GM23338 (cell line): Measurements from ENCODE around the gene PRR35. TPM values are rescaled to one million over a fixed set of nuclear protein-coding genes. Genes with fewer than 3 reads are reported as not detected.

ENCODE experiments used
- ATAC-seq: fragments of 200-7000 bp; cut with Tn5 transposase; 3 replicates; pipeline ENCODE4 v1.9.1; 2020
- DNase-seq: peaks from one replicate; pipeline ENCODE4 v3.0.0-alpha.2; 2015; ENCODE audit warnings: low spot score
- H2AFZ ChIP-seq: fragments of 200-600 bp; sonication (generic); 2 replicates; pipeline ENCODE4 v1.8.0; 2016; ENCODE audit warnings: antibody characterized with exemption, mild to moderate bottlenecking, moderate library complexity
- H3F3A ChIP-seq: fragments of 200-600 bp; sonication (generic); replicated peaks from 2 replicates; pipeline ENCODE4 v1.8.0; 2017; ENCODE audit warnings: antibody characterized with exemption, mixed run types, low read depth
- H3K27ac ChIP-seq: fragments of 200-600 bp; sonication (generic); 2 replicates; pipeline ENCODE4 v1.6.1; 2016; ENCODE audit warnings: low read depth
- H3K27me3 ChIP-seq: fragments of 200-600 bp; sonication (generic); 2 replicates; pipeline ENCODE4 v1.8.0; 2016; ENCODE audit warnings: mild to moderate bottlenecking, mixed run types, moderate library complexity; ENCODE audit not compliant: insufficient read depth
- H3K36me3 ChIP-seq: fragments of 200-600 bp; sonication (generic); 2 replicates; pipeline ENCODE4 v1.8.0; 2016; ENCODE audit warnings: mild to moderate bottlenecking; ENCODE audit not compliant: insufficient read depth
- H3K4me1 ChIP-seq: fragments of 200-600 bp; sonication (generic); 2 replicates; pipeline ENCODE4 v1.8.0; 2016; ENCODE audit warnings: mild to moderate bottlenecking, moderate library complexity; ENCODE audit not compliant: insufficient read depth
- H3K4me2 ChIP-seq: fragments of 200-600 bp; sonication (generic); 2 replicates; pipeline ENCODE4 v1.7.1; 2017; ENCODE audit warnings: mixed run types
- H3K4me3 ChIP-seq: fragments of 200-600 bp; sonication (generic); 2 replicates; pipeline ENCODE4 v1.6.1; 2016; ENCODE audit warnings: mixed run types
- H3K79me2 ChIP-seq: fragments of 200-600 bp; sonication (generic); replicated peaks from 2 replicates; pipeline ENCODE4 v1.8.0; 2017; ENCODE audit warnings: mild to moderate bottlenecking; ENCODE audit not compliant: insufficient read depth
- H3K9me2 ChIP-seq: fragments of 200-600 bp; sonication (generic); 2 replicates; pipeline ENCODE4 v1.8.0; 2017; ENCODE audit not compliant: insufficient read depth
- H4K20me1 ChIP-seq: fragments of 200-600 bp; sonication (generic); replicated peaks from 2 replicates; pipeline ENCODE4 v1.8.0; 2017; ENCODE audit warnings: mild to moderate bottlenecking; ENCODE audit not compliant: insufficient read depth
- H3K27ac Mint-ChIP-seq: 2 replicates; pipeline ENCODE4 v1.8.0; 2020; ENCODE audit warnings: inconsistent platforms, mild to moderate bottlenecking, moderate library complexity, mixed read lengths
- H3K27me3 Mint-ChIP-seq: 3 replicates; pipeline ENCODE4 v1.8.0; 2022; ENCODE audit warnings: low read depth, mild to moderate bottlenecking, moderate library complexity, mixed read lengths, inconsistent platforms; ENCODE audit not compliant: insufficient read depth, poor library complexity
- H3K36me3 Mint-ChIP-seq: 3 replicates; pipeline ENCODE4 v1.8.0; 2021; ENCODE audit warnings: low read depth, mild to moderate bottlenecking, inconsistent platforms, moderate library complexity, mixed read lengths
- H3K4me1 Mint-ChIP-seq: 3 replicates; pipeline ENCODE4 v1.8.0; 2020; ENCODE audit warnings: mild to moderate bottlenecking, inconsistent platforms, mixed read lengths
- H3K4me3 Mint-ChIP-seq: 3 replicates; pipeline ENCODE4 v1.8.0; 2021; ENCODE audit warnings: moderate library complexity, mild to moderate bottlenecking, inconsistent platforms, mixed read lengths
- H3K9me3 Mint-ChIP-seq: 3 replicates; pipeline ENCODE4 v1.8.0; 2020; ENCODE audit warnings: moderate library complexity, mild to moderate bottlenecking, inconsistent platforms, mixed read lengths
- CREB1 ChIP-seq: fragments of 250-450 bp; sonication (Bioruptor Pico); IDR thresholded peaks from 2 replicates; pipeline ENCODE4 v1.5.0; 2020; ENCODE audit warnings: low read depth, mild to moderate bottlenecking, moderate library complexity
- CTCF ChIP-seq, 2 experiments: fragments of 200-600 bp in 1 of 2; sonication (generic) in 1 of 2; conservative IDR thresholded peaks; 2 replicates each; pipeline versions ENCODE4 v1.5.1 to v1.6.1; 2016 to 2017; ENCODE audit warnings: antibody characterized with exemption in 2 of 2, low read depth in 2 of 2, mild to moderate bottlenecking in 2 of 2, moderate library complexity in 1 of 2
- EZH2phosphoT487 ChIP-seq: fragments of 200-600 bp; sonication (generic); IDR thresholded peaks from one replicate; pipeline ENCODE4 v1.8.1; 2018; ENCODE audit warnings: antibody characterized with exemption; ENCODE audit not compliant: unreplicated experiment
- JUNB ChIP-seq: IDR thresholded peaks from one replicate; pipeline ENCODE4 v1.6.1; 2016; ENCODE audit warnings: antibody characterized with exemption; ENCODE audit not compliant: unreplicated experiment
- ZNF331 ChIP-seq: fragments of 250-450 bp; sonication (Bioruptor Pico); IDR thresholded peaks from 2 replicates; pipeline ENCODE4 v1.5.0; 2020; ENCODE audit warnings: low read depth, mild to moderate bottlenecking, moderate library complexity
- polyA plus RNA-seq: library from polyadenylated mRNA; unstranded; fragments of >200 nt; fragmentation: Nextera tagmentation; extraction: Ambion mirVana; gene quantifications from 2 replicates; pipeline ENCODE4 v1.2.1, GENCODE V29; 2016
- total RNA-seq: library from RNA; depleted of rRNA; stranded (reverse); fragments of >200 nt; shearing (Covaris generic); gene quantifications from 2 replicates; pipeline ENCODE4 v1.2.3, GENCODE V29; 2014
- TF ChIP-seq, protein P1 (sequence below): fragments of 250-450 bp; sonication (Bioruptor Pico); IDR thresholded peaks from 2 replicates; pipeline ENCODE4 v1.5.0; 2020; ENCODE audit warnings: mild to moderate bottlenecking, moderate library complexity
- TF ChIP-seq, protein P2 (sequence below): IDR thresholded peaks from 2 replicates; pipeline ENCODE4 v1.6.1; 2016; ENCODE audit warnings: antibody characterized with exemption

The PRR35 gene
- total and polyA plus RNA-seq, 2 experiments from 2014 or later = 0.32 to 1.4 TPM

DNA sequence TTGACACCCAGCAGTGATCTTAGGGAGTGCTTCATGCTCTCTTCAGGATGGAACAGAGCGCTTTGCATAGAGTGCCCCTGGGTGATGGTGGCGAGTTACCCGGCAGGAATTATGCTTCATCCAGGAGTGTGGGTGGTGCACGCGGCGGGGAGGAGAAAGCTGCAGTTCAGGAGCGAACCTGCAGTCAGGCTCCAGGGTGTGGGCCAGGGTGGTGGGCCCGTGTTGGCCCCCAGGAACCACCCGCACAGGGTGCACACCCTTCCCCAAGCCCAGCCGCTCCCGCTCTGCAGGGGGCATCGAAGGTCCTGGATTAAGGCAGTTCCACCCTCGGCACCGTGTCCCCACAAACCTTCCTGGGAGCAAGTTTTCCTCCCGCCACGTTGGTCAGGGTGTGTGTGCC, 33.6 kb downstream of the PRR35 start (continued):
- TF ChIP-seq, protein P1, sequence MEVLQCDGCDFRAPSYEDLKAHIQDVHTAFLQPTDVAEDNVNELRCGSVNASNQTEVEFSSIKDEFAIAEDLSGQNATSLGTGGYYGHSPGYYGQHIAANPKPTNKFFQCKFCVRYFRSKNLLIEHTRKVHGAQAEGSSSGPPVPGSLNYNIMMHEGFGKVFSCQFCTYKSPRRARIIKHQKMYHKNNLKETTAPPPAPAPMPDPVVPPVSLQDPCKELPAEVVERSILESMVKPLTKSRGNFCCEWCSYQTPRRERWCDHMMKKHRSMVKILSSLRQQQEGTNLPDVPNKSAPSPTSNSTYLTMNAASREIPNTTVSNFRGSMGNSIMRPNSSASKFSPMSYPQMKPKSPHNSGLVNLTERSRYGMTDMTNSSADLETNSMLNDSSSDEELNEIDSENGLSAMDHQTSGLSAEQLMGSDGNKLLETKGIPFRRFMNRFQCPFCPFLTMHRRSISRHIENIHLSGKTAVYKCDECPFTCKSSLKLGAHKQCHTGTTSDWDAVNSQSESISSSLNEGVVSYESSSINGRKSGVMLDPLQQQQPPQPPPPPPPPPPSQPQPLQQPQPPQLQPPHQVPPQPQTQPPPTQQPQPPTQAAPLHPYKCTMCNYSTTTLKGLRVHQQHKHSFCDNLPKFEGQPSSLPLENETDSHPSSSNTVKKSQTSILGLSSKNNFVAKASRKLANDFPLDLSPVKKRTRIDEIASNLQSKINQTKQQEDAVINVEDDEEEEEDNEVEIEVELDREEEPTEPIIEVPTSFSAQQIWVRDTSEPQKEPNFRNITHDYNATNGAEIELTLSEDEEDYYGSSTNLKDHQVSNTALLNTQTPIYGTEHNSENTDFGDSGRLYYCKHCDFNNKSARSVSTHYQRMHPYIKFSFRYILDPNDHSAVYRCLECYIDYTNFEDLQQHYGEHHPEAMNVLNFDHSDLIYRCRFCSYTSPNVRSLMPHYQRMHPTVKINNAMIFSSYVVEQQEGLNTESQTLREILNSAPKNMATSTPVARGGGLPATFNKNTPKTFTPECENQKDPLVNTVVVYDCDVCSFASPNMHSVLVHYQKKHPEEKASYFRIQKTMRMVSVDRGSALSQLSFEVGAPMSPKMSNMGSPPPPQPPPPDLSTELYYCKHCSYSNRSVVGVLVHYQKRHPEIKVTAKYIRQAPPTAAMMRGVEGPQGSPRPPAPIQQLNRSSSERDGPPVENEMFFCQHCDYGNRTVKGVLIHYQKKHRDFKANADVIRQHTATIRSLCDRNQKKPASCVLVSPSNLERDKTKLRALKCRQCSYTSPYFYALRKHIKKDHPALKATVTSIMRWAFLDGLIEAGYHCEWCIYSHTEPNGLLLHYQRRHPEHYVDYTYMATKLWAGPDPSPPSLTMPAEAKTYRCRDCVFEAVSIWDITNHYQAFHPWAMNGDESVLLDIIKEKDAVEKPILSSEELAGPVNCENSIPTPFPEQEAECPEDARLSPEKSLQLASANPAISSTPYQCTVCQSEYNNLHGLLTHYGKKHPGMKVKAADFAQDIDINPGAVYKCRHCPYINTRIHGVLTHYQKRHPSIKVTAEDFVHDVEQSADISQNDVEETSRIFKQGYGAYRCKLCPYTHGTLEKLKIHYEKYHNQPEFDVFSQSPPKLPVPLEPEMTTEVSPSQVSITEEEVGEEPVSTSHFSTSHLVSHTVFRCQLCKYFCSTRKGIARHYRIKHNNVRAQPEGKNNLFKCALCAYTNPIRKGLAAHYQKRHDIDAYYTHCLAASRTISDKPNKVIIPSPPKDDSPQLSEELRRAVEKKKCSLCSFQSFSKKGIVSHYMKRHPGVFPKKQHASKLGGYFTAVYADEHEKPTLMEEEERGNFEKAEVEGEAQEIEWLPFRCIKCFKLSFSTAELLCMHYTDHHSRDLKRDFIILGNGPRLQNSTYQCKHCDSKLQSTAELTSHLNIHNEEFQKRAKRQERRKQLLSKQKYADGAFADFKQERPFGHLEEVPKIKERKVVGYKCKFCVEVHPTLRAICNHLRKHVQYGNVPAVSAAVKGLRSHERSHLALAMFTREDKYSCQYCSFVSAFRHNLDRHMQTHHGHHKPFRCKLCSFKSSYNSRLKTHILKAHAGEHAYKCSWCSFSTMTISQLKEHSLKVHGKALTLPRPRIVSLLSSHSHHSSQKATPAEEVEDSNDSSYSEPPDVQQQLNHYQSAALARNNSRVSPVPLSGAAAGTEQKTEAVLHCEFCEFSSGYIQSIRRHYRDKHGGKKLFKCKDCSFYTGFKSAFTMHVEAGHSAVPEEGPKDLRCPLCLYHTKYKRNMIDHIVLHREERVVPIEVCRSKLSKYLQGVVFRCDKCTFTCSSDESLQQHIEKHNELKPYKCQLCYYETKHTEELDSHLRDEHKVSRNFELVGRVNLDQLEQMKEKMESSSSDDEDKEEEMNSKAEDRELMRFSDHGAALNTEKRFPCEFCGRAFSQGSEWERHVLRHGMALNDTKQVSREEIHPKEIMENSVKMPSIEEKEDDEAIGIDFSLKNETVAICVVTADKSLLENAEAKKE (CRISPR knock-in tag) = no peak
- no peak for TF ChIP-seq JUNB
- TF ChIP-seq CREB1 = no peak

DNA sequence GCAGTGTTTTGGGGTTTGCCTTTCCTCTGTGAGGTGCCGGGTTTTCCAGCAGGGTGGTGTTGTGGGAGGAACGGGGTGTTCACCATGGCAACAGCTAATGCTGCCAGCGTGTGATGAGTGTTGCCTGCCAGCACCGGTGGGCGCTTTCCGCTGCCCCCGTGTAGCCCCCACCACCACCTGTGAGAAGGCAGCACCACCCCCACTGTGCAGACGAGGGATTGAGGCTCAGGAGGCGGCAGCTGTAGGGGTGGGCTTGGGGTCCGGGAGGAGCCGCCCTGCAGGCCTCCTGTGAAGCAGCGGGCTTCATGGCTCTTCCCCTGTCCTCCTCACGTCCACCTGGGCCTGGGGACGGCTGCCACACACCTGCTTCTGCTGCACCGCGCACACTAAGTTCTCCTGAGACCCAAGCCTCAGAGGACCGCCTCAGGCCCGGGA, 34.9 kb downstream of the PRR35 start:
- H3K9me3 Mint-ChIP-seq = no peaks in the 10 kb centered on the region; the same call in 1 of the 3 replicates
- H3K4me1 Mint-ChIP-seq = peaks cover 9% of the 10 kb centered on the region
- H3K9me2 ChIP-seq = no peaks in the 10 kb centered on the region
- H3F3A ChIP-seq = 0 out of 2 replicates have a peak, but pooled peaks cover 3% of the 10 kb centered on the region
- DNase-seq = no peak
- H3K27me3 Mint-ChIP-seq = peaks cover 21% of the 10 kb centered on the region
- no peak overlapping the region for H3K4me3 ChIP-seq
- H4K20me1 ChIP-seq = peaks cover 19% of the 10 kb centered on the region
- H2AFZ ChIP-seq = no peak overlapping the region
- TF ChIP-seq ZNF331 (CRISPR knock-in tag) (no peak), CTCF (conservative IDR thresholded peaks at IDR 0.05; ENCODE audit: low read depth in 2 of 2) (no peak), EZH2phosphoT487 (no peak)
- TF ChIP-seq, protein P2, sequence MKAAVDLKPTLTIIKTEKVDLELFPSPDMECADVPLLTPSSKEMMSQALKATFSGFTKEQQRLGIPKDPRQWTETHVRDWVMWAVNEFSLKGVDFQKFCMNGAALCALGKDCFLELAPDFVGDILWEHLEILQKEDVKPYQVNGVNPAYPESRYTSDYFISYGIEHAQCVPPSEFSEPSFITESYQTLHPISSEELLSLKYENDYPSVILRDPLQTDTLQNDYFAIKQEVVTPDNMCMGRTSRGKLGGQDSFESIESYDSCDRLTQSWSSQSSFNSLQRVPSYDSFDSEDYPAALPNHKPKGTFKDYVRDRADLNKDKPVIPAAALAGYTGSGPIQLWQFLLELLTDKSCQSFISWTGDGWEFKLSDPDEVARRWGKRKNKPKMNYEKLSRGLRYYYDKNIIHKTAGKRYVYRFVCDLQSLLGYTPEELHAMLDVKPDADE = no peak
- H3K79me2 ChIP-seq = peaks cover 34% of the 10 kb centered on the region
- no peak overlapping the region for H3K27ac Mint-ChIP-seq
- no peak for ATAC-seq
- H3K27me3 ChIP-seq = no peaks in the 10 kb centered on the region
- H3K27ac ChIP-seq = no peak overlapping the region
- H3K4me3 Mint-ChIP-seq = no peak overlapping the region; the same call in 2 of the 3 replicates
- H3K36me3 ChIP-seq = no peaks in the 10 kb centered on the region
- H3K4me1 ChIP-seq = no peaks in the 10 kb centered on the region
- no peak overlapping the region for H3K4me2 ChIP-seq
- H3K36me3 Mint-ChIP-seq = peaks cover 16% of the 10 kb centered on the region
